Measurements from ENCODE around the gene TMEM185A.
A peak's percentile ranks its signal among the peaks of the same experiment; 100 is the strongest.
"Not testable (repeated sequence)": the region's sequence is repeated elsewhere in the genome, so short reads cannot be mapped to it uniquely, and the experiment has no call there.

The TMEM185A gene

DNA sequence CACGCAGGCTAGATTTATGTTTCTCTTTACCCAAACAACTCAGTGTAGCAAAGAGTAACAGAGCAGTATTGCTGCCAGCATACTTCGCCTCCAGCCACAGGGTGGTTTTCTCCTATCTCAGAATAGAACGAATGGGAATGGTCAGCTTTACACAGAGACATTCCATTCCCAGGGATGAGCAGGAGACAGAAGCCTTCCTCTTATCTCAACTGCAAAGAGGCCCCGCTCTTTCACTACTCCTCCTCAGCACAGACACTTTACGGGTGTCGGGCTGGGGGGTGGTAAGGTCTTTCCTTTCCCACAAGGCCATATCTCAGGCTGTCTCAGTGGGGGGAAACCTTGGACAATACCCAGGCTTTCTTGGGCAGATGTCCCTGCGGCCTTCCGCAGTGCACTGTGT, 4.8 kb downstream of the TMEM185A start:
- not testable (repeated sequence) for DNase-seq (ENCODE audit: low read depth, low spot score)

DNA sequence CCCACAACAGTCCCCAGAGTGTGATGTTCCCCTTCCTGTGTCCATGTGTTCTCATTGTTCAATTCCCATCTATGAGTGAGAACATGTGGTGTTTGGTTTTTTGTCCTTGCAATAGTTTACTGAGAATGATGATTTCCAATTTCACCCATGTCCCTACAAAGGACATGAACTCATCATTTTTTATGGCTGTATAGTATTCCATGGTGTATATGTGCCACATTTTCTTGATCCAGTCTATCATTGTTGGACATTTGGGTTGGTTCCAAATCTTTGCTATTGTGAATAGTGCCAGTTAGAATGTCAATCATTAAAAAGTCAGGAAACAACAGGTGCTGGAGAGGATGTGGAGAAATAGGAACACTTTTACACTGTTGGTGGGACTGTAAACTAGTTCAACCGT, 11.9 kb downstream of the TMEM185A start:
- not testable (repeated sequence) for DNase-seq (ENCODE audit: low read depth, low spot score)

GRCh38 chrX:149618871-149619270, 12.7 kb downstream of the TMEM185A start:
- no peak for DNase-seq (ENCODE audit: low read depth, low spot score)

DNA sequence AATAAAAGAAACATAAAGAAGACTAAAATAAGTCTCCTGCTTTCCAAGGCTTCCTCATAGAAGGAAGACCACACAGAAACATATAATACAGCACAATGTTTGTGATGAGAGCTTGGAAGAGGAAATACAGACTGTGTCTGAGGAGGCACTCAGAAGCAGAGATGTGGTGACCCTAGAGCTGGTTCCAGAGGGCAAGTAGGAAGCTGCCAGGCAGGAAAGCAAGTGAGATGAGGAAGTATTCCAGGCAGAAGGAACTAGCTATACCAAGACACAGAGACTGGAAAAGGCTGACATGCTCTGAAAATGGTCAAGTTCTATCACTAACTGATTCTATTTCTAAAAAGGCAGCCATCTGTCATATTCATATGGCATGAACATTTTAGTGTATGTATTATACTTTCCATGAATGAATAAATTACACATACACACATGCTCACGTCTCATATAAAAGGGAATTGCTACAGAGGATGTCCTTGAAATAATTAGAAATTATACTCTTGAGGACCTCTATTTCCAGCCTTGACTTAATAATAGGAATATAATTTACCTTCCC, 19.9 kb downstream of the TMEM185A start:
- DNase-seq (ENCODE audit: low read depth, low spot score), result no peak

GRCh38 chrX:149610511-149610910, 21.1 kb downstream of the TMEM185A start:
- DNase-seq (ENCODE audit: low read depth, low spot score), result no peak

DNA sequence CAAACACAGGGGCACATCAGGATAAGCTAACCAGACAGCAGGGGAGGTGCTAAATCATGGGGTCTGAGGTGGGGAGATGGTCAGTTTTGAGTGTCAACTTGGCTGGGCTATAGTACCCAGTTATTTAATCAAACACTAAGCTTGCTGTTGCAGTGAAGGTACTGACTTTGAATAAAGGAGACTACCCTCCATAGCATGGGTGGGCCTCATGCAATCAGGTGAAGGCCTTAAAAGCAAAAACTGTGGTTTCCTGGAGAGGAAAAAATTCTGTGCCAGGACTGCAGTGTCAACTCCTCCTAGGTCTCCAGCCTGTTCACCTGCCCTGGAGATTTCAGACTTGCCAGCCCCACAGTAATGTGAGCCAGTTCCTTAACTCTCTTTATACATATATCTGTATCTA, 23.9 kb downstream of the TMEM185A start:
- DNase-seq (ENCODE audit: low read depth, low spot score), result no peak

DNA sequence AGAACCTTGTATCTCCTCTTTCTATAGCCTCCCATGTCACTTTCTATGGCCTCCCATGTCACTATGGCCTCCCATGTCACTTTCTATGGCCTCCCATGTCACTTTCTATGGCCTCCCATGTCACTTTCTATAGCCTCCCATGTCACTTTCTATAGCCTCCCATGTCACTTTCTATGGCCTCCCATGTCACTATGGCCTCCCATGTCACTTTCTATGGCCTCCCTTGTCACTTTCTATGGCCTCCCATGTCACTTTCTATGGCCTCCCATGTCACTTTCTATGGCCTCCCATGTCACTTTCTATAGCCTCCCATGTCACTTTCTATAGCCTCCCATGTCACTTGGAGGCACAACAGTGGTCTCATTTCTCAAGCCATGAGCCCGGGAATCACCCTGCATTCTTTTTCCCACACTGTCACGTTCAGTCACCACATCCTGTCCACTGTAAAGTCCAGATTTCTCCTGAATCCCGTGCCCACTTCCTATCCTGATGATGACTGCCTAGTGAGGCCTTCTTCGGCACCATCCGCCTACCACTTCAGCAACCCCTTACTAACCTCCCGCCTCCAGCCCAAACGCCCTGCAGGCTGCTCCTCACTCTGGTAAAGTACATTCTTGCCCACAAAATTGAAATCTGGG, 26.2 kb downstream of the TMEM185A start:
- not testable (repeated sequence) for DNase-seq (ENCODE audit: low read depth, low spot score)

- not testable (repeated sequence) for DNase-seq (ENCODE audit: low read depth, low spot score)
Measured at GRCh38 chrX:149598603-149599002, 33.0 kb downstream of the TMEM185A start.

- not testable (repeated sequence) for DNase-seq (ENCODE audit: low read depth, low spot score)
Measured at GRCh38 chrX:149595943-149596342, 35.6 kb downstream of the TMEM185A start.

- DNase-seq (ENCODE audit: low read depth, low spot score), result not testable (repeated sequence)
Measured at GRCh38 chrX:149595214-149595613, 36.4 kb downstream of the TMEM185A start, which contains the start of gene HSFX2. Gene HSFX2 (minus strand): TSS chrX:149595314. CDS start chrX:149594700, 614 bp downstream.

DNA sequence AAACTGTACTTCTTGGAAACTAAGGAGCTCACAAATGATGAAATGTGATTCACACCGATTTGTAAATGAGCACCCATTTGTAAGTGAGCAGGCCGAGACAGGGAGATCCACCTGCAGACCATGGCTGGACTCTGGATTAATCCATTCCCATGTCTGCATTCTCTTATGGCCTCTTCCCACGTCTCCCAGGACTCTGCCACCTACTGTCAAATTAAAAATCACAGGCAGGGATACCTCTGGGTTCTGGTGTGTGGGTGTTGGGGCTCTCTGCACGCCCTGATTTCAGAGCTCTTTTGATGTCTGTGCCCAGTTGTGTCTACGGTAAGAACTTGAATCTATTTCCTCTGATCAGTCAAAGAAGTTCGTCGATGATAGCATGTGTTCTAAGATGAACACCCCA, 40.6 kb downstream of the TMEM185A start:
- DNase-seq (ENCODE audit: low read depth, low spot score), result not testable (repeated sequence)

DNA sequence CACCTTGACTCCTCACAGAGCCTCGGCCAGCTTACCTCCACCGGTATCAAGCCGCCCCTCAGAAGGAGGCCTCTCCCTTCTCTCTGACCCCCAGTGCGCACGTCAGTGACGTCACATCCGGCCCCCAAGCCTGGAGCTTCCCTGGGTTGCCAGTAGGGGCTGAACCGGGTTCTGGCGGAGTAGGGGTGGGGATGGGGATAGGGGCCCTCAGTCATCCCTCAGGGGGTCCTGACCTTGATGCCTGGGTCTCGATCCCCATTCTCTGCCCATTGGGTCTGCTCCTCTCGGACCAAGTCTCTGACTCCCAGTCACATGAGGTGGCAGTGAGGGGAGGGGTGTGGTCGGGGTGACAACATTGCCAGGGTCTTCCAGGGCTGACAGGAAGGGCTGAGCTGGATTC, 44.2 kb downstream of the TMEM185A start, which contains the start of gene MAGEA9B:
MAGEA9B (minus strand) TSS at position 101 of the 400 bp plus-strand sequence. CDS start 4,280 bp downstream, outside the sequence.
- not testable (repeated sequence) for DNase-seq (ENCODE audit: low read depth, low spot score)

GRCh38 chrX:149585631-149586030, 46.0 kb downstream of the TMEM185A start:
- DNase-seq (ENCODE audit: low read depth, low spot score), result not testable (repeated sequence)

DNA sequence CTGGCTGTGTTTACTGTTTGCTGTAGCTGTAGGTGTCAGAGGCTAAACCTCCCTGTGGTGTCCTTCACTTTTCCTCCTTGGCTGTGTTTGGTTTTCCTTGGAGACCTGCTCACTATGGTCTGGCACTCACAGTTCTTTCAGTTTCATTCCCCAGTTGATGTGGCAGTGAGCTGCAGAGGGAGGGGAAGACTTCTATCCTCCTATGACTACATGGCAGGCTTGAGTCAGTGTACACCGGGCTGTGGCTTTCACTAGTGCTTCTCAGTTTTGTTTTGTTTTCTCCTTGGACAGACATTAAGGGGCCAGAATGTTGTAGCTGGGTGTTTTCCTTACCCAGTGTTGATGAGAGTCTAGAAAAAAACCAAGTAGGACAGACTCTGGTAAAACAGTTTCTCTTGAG, 58.1 kb downstream of the TMEM185A start:
- DNase-seq (ENCODE audit: low read depth, low spot score), result not testable (repeated sequence)

DNA sequence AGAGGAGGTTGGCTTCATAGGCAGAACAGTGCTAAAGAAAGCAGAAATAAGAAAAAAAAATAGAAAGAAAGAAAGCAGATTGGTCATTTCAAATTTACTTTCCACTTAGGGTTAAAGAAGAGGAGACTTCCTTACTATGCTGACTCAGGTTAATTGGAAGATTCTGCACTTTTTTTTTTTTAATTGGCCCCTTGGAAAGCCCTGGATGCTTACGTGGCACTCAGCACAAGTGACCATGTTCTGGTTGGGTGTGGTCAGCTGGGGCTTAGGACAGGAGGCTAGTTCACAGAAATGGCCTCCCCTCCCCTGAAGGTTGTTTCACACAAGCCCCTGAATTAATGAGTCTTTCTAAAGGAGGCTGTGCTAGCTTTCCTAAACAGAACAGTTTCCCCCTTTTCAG, 58.8 kb downstream of the TMEM185A start:
- peak; percentile 11 for DNase-seq (ENCODE audit: low read depth, low spot score)

DNA sequence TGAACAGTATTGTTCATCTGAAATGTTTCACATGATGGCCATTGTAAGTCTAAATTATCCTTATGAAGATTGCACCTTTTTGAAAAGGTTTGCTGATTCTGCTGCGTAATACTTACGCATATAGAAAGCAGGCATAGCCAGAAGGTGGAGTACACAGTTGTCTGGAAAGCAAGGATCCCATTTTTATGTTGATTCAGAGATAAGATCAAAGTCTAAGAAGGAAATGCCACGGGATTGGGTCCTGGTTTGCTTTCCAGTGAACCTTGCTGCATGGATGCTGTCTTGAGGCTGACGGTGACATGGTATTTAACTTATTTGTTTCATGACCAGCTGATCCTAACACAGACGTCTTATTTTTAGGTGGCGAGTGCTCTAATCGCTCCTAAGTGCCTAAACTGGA, 59.8 kb downstream of the TMEM185A start:
- DNase-seq (ENCODE audit: low read depth, low spot score), result no peak

GRCh38 chrX:149570668-149571067, 60.9 kb downstream of the TMEM185A start:
- peak; percentile 46 for DNase-seq (ENCODE audit: low read depth, low spot score)

DNA sequence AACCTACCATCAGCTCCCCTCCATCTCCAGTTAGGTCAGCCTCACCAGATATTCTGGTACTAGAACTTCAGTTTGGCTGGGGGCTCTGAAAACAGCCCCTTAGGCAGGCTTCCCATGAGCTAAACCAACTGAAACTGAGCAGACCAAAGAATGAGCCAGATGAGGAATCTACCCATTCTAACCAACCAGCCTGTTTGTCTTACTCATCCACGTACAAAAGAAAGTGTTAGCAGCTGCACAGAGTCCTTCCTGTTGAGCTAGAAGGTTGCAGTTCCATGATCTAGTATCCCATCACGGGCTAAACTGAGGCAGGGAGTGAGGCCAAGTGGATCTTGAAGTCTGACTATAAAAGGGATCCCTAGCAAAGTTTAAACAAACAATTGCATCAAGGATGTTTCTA, 61.8 kb downstream of the TMEM185A start:
- no peak for DNase-seq (ENCODE audit: low read depth, low spot score)

- no peak for DNase-seq (ENCODE audit: low read depth, low spot score)
Measured at GRCh38 chrX:149568701-149569296, 62.8 kb downstream of the TMEM185A start.

DNA sequence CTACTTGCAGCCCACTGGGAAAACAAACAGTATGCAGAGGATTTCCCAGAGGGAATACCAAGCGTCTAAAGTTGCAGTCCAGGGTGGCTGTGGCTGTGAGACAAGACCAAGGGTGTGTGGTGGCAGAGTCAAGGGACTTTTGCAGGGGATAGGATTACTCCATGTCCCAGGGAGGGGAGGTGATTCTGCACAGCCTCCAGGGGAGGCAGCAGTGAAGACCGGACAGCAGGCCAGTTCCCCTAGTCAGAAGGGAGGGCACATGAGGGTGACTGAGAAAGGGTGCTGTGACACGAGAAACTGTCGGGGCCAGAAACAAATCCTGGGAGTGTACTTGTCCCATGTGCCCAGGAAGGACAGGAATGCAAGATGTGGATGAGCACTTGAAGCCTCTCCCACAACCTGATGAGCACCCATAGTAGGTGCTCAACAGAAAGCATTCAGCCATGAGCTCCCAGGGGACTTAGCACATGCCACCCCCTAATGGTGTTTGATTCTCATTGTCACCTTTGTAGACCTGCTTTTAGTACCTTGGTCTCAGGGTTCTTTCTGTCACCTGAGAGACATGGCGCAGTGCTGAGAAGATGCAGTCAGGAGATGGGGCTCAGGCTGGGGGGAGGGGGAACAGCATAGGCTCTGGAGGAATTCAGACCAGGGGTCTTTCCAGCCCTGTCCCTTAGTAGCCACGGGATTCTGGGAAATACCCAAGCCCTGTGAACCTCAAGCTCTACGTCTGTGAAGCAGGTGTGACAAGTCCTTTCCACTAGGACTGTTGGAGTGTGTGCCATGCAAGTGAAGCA, 63.8 kb downstream of the TMEM185A start:
- no peak for DNase-seq (ENCODE audit: low read depth, low spot score)

- DNase-seq (ENCODE audit: low read depth, low spot score), result no peak
Measured at GRCh38 chrX:149563359-149563758, 68.2 kb downstream of the TMEM185A start.

GRCh38 chrX:149555251-149555650, 76.3 kb downstream of the TMEM185A start:
- DNase-seq (ENCODE audit: low read depth, low spot score), result not testable (repeated sequence)

All from astrocyte of the hippocampus (primary cell).